CD4-positive, CD25-positive, alpha-beta regulatory T cell (primary cell): ENCODE results near the gene PLXNB3. TPM values are rescaled to one million over a fixed set of nuclear protein-coding genes. Genes with fewer than 3 reads are reported as not detected.
A peak's percentile ranks its signal among the peaks of the same experiment; 100 is the strongest.
"Not testable (repeated sequence)": the region's sequence is repeated elsewhere in the genome, so short reads cannot be mapped to it uniquely, and the experiment has no call there.

ENCODE experiments used
- ATAC-seq, 2 donors: fragments of 150-1000 bp; cut with Tn5 transposase; one replicate each; pipeline ENCODE4 v1.10.0; 2021; ENCODE audit warnings: low read depth in 2 of 2, moderate number of reproducible peaks in 2 of 2, moderate library complexity in 1 of 2
- DNase-seq, 3 donors: peaks; one replicate each; pipeline versions ENCODE4 v3.0.0 to v3.0.0-alpha.2; 2012 to 2022; ENCODE audit warnings: mixed read lengths in 1 of 3
- H3K27ac ChIP-seq: one replicate; pipeline ENCODE4 v1.7.0; 2013; ENCODE audit warnings: mild to moderate bottlenecking, low read length; ENCODE audit not compliant: insufficient read depth, poor library complexity, severe bottlenecking
- H3K27me3 ChIP-seq: one replicate; pipeline ENCODE4 v1.7.0; 2013; ENCODE audit warnings: low read length; ENCODE audit not compliant: control insufficient read depth, insufficient read depth
- H3K36me3 ChIP-seq: one replicate; pipeline ENCODE4 v1.7.0; 2013; ENCODE audit warnings: mild to moderate bottlenecking, low read length, moderate library complexity; ENCODE audit not compliant: control insufficient read depth, insufficient read depth
- H3K4me1 ChIP-seq: 2 replicates; pipeline ENCODE4 v1.7.0; 2013; ENCODE audit warnings: mild to moderate bottlenecking, low read length; ENCODE audit not compliant: insufficient read depth, control insufficient read depth, poor library complexity, severe bottlenecking
- H3K4me3 ChIP-seq: one replicate; pipeline ENCODE4 v1.7.0; 2013; ENCODE audit warnings: low read depth, mild to moderate bottlenecking, low read length, moderate library complexity
- H3K9me3 ChIP-seq, 2 experiments: 1 replicate in 1 of 2; 2 replicates in 1 of 2; pipeline ENCODE4 v1.7.0; 2013; ENCODE audit warnings: low read length in 2 of 2, mild to moderate bottlenecking in 1 of 2, moderate library complexity in 1 of 2; ENCODE audit not compliant: control insufficient read depth in 2 of 2
- H3K27ac Mint-ChIP-seq, 3 donors: one replicate each; pipeline ENCODE4 v1.8.0; 2020 to 2022; ENCODE audit warnings: mild to moderate bottlenecking in 3 of 3, mixed read lengths in 3 of 3, moderate library complexity in 2 of 3
- H3K27me3 Mint-ChIP-seq: one replicate; pipeline ENCODE4 v1.8.0; 2022; ENCODE audit warnings: mild to moderate bottlenecking, mixed read lengths
- H3K36me3 Mint-ChIP-seq: one replicate; pipeline ENCODE4 v1.8.0; 2020; ENCODE audit warnings: mixed read lengths
- H3K4me1 Mint-ChIP-seq, 4 donors: one replicate each; pipeline ENCODE4 v1.8.0; 2020 to 2022; ENCODE audit warnings: mixed read lengths in 4 of 4, mild to moderate bottlenecking in 1 of 4
- H3K4me3 Mint-ChIP-seq, 4 donors: one replicate each; pipeline ENCODE4 v1.8.0; 2020 to 2022; ENCODE audit warnings: mild to moderate bottlenecking in 4 of 4, mixed read lengths in 4 of 4, moderate library complexity in 3 of 4
- H3K9me3 Mint-ChIP-seq, 7 donors: one replicate each; pipeline ENCODE4 v1.8.0; 2020 to 2022; ENCODE audit warnings: mixed read lengths in 7 of 7, mild to moderate bottlenecking in 3 of 7, moderate library complexity in 2 of 7
- polyA plus RNA-seq, 4 donors: library from polyadenylated mRNA; unstranded; fragments of 300-500 nt; fragmentation: Illumina TruSeq; gene quantifications; one replicate each; pipeline ENCODE4 v1.2.3, GENCODE V29; 2021
- total RNA-seq: library from RNA; stranded (reverse); gene quantifications from one replicate; pipeline ENCODE4 v1.2.3, GENCODE V29; 2022

Gene PLXNB3
- total and polyA plus RNA-seq, 5 donors from 2014 or later: 0.52 TPM; not detected in 4

- no peak overlapping the region for H3K4me3 Mint-ChIP-seq
- H3K4me1 Mint-ChIP-seq: peaks cover 0 to 12% (median 3%) of the 10 kb centered on the region in 4 donors
- H3K9me3 Mint-ChIP-seq: peaks cover 0 to 1% (median 0%) of the 10 kb centered on the region in 7 donors
- no peaks in the 10 kb centered on the region for H3K36me3 Mint-ChIP-seq
- H3K4me3 ChIP-seq: no peak overlapping the region
- no peaks in the 10 kb centered on the region for H3K9me3 ChIP-seq
- no peak for ATAC-seq
- no peak overlapping the region for H3K27ac Mint-ChIP-seq
- H3K27ac ChIP-seq: no peak overlapping the region
- no peak for DNase-seq
- H3K4me1 ChIP-seq: no peaks in the 10 kb centered on the region
- H3K36me3 ChIP-seq: no peaks in the 10 kb centered on the region
- peaks cover 3% of the 10 kb centered on the region for H3K27me3 ChIP-seq
- peaks cover 25% of the 10 kb centered on the region for H3K27me3 Mint-ChIP-seq
Observed at GRCh38 chrX:153813161-153813560, 49.1 kb downstream of the PLXNB3 start.

GRCh38 chrX:153814591-153815315 lies 50.7 kb downstream of the PLXNB3 start:
- Mint-ChIP-seq H3K36me3 (no peaks in the 10 kb centered on the region), H3K27ac (no peak overlapping the region), H3K9me3 (peaks cover 0 to 1% (median 0%) of the 10 kb centered on the region in 7 donors), H3K4me1 (peaks cover 0 to 19% (median 6%) of the 10 kb centered on the region in 4 donors), H3K4me3 (no peak overlapping the region), H3K27me3 (peaks cover 25% of the 10 kb centered on the region)
- H3K27ac ChIP-seq: no peak overlapping the region
- H3K9me3 ChIP-seq: no peaks in the 10 kb centered on the region
- DNase-seq: no peak
- H3K4me1 ChIP-seq: peaks cover 8% of the 10 kb centered on the region
- no peak overlapping the region for H3K4me3 ChIP-seq
- ATAC-seq: no peak
- H3K36me3 ChIP-seq: no peaks in the 10 kb centered on the region
- H3K27me3 ChIP-seq: peaks cover 3% of the 10 kb centered on the region

GRCh38 chrX:153816831-153817690 lies 53.0 kb downstream of the PLXNB3 start:
- Histone ChIP-seq H3K4me1 (peaks cover 16% of the 10 kb centered on the region), H3K27ac (no peak overlapping the region), H3K4me3 (no peak overlapping the region), H3K9me3 (no peaks in the 10 kb centered on the region), H3K27me3 (peaks cover 3% of the 10 kb centered on the region), H3K36me3 (no peaks in the 10 kb centered on the region)
- Mint-ChIP-seq H3K4me1 (peaks cover 0 to 34% (median 6%) of the 10 kb centered on the region in 4 donors), H3K9me3 (peaks cover 0 to 1% (median 0%) of the 10 kb centered on the region in 7 donors), H3K36me3 (no peaks in the 10 kb centered on the region), H3K4me3 (peak overlapping the region in 1 of 4 donors; percentile 32), H3K27ac (no peak overlapping the region), H3K27me3 (peaks cover 30% of the 10 kb centered on the region)
- DNase-seq: peak in 2 of 3 donors; percentile 11 to 44
- peak in 1 of 2 donors; percentile 20 for ATAC-seq

GRCh38 chrX:153818064-153818463 lies 54.0 kb downstream of the PLXNB3 start:
- peak overlapping the region in 1 of 3 donors; percentile 52 for H3K27ac Mint-ChIP-seq
- H3K27ac ChIP-seq, H3K4me3 ChIP-seq, H3K27me3 ChIP-seq, H3K9me3 ChIP-seq, H3K4me3 Mint-ChIP-seq, ATAC-seq, H3K36me3 Mint-ChIP-seq, DNase-seq, H3K9me3 Mint-ChIP-seq, H3K36me3 ChIP-seq: not testable (repeated sequence)
- H3K4me1 Mint-ChIP-seq: peaks cover 0 to 42% (median 6%) of the 10 kb centered on the region in 4 donors
- peaks cover 19% of the 10 kb centered on the region for H3K4me1 ChIP-seq
- peaks cover 32% of the 10 kb centered on the region for H3K27me3 Mint-ChIP-seq

- H3K9me3 Mint-ChIP-seq: peaks cover 0 to 1% (median 0%) of the 10 kb centered on the region in 7 donors
- H3K27ac Mint-ChIP-seq: no peak overlapping the region
- Histone ChIP-seq H3K36me3 (no peaks in the 10 kb centered on the region), H3K27me3 (peaks cover 3% of the 10 kb centered on the region), H3K4me3 (no peak overlapping the region), H3K4me1 (peaks cover 19% of the 10 kb centered on the region), H3K9me3 (no peaks in the 10 kb centered on the region), H3K27ac (no peak overlapping the region)
- H3K27me3 Mint-ChIP-seq: peaks cover 31% of the 10 kb centered on the region
- ATAC-seq (peak in 1 of 2 donors; percentile 55), DNase-seq (peak; percentile 27 to 40 (median 35))
- H3K36me3 Mint-ChIP-seq: no peaks in the 10 kb centered on the region
- peak overlapping the region in 1 of 4 donors; percentile 41 for H3K4me3 Mint-ChIP-seq
- H3K4me1 Mint-ChIP-seq: peaks cover 0 to 44% (median 6%) of the 10 kb centered on the region in 4 donors
Observed at GRCh38 chrX:153818571-153819383, 54.7 kb downstream of the PLXNB3 start.

GRCh38 chrX:153819384-153820040 lies 55.5 kb downstream of the PLXNB3 start:
- H3K27me3 Mint-ChIP-seq: peaks cover 35% of the 10 kb centered on the region

GRCh38 chrX:153820601-153821000 lies 56.6 kb downstream of the PLXNB3 start:
- peaks cover 4% of the 10 kb centered on the region for H3K27me3 ChIP-seq
- H3K4me1 ChIP-seq: peaks cover 19% of the 10 kb centered on the region
- peaks cover 27% of the 10 kb centered on the region for H3K27me3 Mint-ChIP-seq
- no peak overlapping the region for H3K27ac Mint-ChIP-seq
- no peaks in the 10 kb centered on the region for H3K36me3 ChIP-seq
- H3K9me3 ChIP-seq: no peaks in the 10 kb centered on the region
- H3K27ac ChIP-seq: no peak overlapping the region
- H3K9me3 Mint-ChIP-seq: no peaks in the 10 kb centered on the region
- peaks cover 0 to 44% (median 3%) of the 10 kb centered on the region in 4 donors for H3K4me1 Mint-ChIP-seq
- no peaks in the 10 kb centered on the region for H3K36me3 Mint-ChIP-seq
- ATAC-seq: no peak
- no peak overlapping the region for H3K4me3 Mint-ChIP-seq
- no peak for DNase-seq
- no peak overlapping the region for H3K4me3 ChIP-seq

More at GRCh38 chrX:153819384-153820040, 55.5 kb downstream of the PLXNB3 start:
- H3K27ac Mint-ChIP-seq: no peak overlapping the region
- H3K27ac ChIP-seq: no peak overlapping the region
- peak overlapping the region in 1 of 4 donors; percentile 41 for H3K4me3 Mint-ChIP-seq
- H3K4me1 ChIP-seq: peaks cover 19% of the 10 kb centered on the region
- H3K9me3 ChIP-seq: no peaks in the 10 kb centered on the region
- peaks cover 0 to 44% (median 6%) of the 10 kb centered on the region in 4 donors for H3K4me1 Mint-ChIP-seq
- no peak for DNase-seq
- H3K4me3 ChIP-seq: no peak overlapping the region
- ATAC-seq: no peak
- H3K36me3 ChIP-seq: no peaks in the 10 kb centered on the region
- H3K9me3 Mint-ChIP-seq: peaks cover 0 to under 1% (median 0%) of the 10 kb centered on the region in 7 donors
- H3K36me3 Mint-ChIP-seq: no peaks in the 10 kb centered on the region
- H3K27me3 ChIP-seq: peaks cover 4% of the 10 kb centered on the region
